Activated T-helper 1 cell treated with Interleukin-2 at 50 U/mL for 16 hours (primary cell): ENCODE measurements around the gene CNKSR3.

Experiments
- DNase-seq: peaks from one replicate; pipeline ENCODE4 v3.0.0-alpha.2; 2020; ENCODE audit warnings: low read depth

Gene CNKSR3

DNA sequence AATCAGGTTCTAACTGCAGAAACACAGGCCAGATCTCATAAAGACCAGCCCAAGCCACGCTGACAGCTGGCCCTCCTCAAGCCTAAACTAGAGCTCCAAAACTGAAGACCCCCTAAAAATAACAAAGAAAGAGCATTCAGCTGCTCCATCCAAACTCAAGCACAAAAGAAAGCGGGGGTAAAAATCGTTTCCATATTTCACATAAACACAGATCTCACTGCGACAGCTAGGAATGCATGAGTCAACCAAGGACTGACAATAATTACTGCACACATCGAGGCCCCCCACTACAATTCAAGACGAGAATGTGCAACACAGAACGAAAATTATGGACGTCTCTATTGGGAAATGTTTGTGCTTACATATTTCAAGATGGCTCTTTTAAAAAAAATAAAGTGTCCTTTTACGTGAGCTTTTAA is 31.1 kb downstream of the CNKSR3 start:
- DNase-seq = no peak

GRCh38 chr6:154478701-154479060 is 31.8 kb downstream of the CNKSR3 start:
- DNase-seq = no peak

DNA sequence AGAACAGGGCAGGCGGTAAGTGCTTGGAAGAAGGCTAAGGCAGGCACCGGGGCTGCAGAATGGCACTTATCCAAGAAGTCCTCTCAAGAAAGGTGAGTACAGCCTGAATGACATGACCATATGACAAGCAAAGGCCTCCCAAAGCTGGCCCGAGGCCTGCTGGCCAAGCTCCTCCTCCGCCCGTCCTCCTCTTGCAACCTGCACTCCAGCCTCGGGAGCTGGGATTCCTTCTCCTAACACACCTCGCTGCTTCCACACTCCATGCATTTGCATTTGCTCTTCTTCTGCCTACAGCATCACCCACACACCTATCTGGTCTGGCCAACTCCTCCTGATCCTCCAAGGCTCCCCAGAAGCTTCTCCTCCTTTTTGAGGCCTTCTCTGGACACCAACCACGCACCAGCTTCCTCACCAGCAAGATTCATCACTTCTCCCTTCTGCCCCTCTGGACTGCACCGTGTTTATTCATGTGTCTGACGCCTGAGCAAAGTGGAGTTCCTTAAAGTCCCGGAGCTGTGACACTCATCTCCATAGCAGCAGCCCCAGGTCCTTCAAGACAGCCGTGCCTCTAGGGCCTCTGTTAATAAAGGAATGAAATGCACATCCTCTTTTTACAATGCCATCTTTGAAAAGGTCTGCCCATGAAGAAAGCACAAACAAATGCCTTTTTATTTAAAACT is 32.3 kb downstream of the CNKSR3 start:
- no peak for DNase-seq

DNA sequence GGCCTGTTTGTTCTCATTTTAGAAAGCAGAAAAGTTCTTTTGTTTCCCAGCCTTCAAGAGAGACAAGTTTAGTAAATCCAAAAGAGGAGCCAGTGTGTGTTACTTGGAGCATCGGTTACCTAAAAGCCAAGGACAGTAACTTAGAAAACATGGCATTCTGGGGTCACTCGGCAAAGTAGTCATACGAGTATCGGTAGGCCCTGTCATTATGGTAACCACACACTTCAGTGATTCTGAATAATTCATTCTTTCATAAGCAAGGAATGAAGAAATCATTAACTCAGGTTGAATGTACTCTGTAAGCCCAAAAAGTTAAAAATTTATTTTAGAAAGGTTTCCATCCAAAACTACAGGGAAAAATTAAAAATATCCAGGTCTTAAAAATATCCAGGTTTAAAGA is 34.0 kb downstream of the CNKSR3 start:
- DNase-seq = no peak

DNA sequence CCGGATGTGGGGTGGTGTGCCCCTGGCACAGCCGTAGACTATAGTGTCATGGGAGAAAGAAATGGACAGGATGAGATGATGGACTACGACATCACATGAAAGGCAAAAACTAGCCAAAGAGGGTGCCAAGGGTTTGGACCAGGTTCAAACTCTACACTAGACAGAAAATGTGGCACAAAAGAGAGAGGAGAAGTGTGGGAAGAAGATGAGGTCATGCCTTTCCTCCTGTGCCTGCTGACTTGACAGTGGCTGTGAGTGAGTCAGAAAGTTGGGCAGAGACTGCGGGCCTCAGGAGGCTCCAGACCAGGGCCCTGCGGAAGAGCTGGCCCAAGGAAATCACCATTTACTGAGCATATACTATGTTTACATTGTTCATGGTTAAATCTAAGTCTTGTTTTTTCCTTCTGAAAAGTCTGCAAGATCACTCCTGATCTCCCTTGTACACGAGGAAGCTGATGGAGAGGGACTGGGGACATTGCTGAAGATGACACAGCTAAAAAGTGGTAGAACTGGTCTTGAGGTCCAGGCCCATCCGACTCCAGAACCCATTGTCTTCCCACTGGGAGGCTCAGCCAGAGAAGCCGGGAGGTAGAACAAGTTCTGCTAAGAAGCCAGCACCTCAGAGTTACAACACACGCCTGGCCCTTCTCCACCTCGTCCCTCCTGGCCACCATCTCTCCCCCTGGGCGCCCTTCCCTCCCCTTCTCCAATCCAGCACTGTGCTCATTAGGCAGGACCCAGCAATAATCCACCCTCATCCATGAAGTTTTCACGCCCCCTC is 35.6 kb downstream of the CNKSR3 start:
- no peak for DNase-seq

GRCh38 chr6:154473324-154473723 is 37.2 kb downstream of the CNKSR3 start:
- DNase-seq = no peak

DNA sequence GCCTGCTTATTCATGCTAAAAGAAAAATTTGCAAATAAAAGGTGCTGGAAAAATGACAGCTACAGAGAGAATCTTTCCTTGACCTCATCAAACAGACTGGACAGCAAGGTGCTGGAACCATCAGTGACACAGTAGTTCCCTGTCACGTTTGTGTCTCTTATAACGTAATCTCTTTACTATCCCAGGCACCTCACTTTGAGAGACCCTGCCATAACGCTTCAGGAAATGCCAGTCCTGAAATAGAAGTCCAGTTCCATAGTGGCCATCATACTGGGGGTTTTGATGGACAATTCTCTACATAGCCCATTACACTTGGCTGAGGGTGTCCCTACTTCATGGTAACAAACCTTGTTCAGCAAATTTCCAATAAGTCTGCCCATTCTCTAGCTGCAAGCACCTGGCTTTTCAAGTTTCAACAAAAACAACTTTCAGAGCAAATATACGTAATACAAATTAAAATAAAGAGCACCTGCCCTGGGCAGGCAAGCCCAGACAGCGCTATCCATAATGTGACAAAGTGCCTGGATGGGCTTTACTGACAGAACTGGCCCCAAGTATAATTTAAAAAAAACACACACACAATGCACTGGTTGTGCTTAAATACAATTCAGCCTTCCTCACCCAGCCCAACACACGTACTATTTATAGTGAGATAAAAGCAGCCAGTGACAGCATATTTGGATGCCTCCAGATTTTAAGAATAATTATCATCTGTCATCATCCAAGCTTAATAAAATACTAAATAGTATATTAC is 38.7 kb downstream of the CNKSR3 start:
- DNase-seq = no peak

- no peak for DNase-seq
These were observed 41.1 kb downstream of the CNKSR3 start for GRCh38 chr6:154469306-154469935.

- DNase-seq = no peak
These were observed 41.7 kb downstream of the CNKSR3 start for GRCh38 chr6:154468760-154469159.

DNA sequence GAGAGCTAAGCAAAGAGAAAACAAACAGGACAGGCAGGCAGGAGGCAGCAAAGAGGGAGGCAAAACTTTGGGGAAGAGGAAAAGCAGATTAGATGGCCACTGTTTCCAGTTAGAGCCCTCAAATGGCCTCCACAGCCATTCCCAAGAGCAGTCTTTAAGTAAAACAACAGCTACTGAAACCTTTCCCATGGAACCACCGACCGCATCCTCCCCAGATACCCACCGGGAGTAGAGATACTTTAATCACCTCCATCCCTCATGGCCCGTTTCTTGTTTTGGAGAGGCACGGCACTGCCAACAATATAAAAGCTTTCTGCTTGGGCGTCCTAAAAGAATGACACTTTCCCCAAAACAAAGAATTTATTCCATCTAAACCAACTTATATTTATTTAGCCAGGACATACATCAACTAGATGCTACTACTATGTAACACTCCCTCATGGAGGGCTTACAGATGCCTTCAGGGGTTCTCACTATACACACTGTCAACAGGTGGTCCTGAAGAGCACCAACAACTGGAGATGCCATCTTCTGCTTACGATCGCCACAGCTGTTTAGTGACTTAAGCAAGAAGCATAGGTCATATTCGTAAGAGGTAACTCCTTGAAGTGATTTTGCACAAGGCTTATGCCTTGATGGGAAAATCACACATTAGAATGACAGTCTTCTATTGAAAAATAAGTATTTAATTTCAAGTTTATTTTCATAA is 43.4 kb downstream of the CNKSR3 start:
- DNase-seq = no peak

GRCh38 chr6:154466139-154466538 is 44.3 kb downstream of the CNKSR3 start:
- no peak for DNase-seq

- DNase-seq = no peak
These were observed 46.7 kb downstream of the CNKSR3 start for GRCh38 chr6:154463573-154464419.

DNA sequence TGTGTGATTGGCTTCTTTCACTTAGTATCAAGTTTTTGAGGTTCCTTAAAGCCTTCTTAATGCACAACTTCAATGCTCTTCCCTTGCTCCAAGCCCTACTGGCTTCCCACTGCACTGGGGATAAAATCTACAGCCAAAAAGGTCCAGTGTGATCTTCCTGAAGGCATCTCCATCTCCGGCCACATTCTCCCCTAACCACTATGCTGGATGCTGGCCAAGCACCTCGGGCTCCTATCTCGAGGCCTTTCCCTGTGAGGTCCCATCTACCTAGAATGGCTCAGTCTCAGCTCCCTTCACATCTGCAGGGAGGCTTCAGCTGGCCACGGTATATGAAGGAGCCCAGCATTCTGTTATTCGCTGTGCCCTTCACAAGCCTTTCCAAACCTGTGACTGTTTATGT is 48.1 kb downstream of the CNKSR3 start:
- DNase-seq = no peak

- no peak for DNase-seq
These were observed 49.1 kb downstream of the CNKSR3 start for GRCh38 chr6:154461348-154461747.

DNA sequence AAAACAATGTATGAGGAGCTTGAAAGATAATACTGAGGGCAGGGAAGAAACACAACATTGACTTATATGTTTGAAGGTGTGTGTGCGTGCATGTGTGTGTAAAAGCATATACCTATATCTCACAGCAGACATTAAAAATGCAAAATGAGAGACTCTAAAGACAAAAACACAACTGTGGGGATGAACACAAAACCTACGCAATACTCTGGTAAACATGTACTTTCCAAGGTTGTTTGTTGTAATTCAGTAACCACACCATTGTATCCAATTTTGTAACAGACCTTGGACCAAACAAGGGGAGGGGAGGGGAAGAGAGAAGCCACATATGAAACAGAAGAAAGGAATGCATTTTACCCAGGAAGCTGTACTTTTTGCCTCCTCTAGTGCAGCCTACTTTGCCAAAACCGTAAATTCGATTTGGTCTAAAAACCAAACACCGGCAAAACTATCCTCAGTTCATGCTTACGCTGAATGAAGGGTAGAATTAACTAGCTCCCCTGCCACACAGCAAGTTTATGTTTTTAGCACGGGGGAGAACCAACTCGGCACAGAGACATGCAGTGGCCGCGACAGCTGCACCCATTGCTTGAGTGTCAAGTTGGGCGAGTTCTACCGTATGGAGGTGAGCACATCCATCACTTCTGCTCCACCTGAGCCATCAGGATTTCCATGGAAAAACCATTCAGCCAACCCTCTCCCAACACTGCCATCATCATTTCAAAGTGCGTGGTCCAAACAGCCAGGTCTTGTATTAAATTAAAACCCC is 50.0 kb downstream of the CNKSR3 start:
- no peak for DNase-seq

DNA sequence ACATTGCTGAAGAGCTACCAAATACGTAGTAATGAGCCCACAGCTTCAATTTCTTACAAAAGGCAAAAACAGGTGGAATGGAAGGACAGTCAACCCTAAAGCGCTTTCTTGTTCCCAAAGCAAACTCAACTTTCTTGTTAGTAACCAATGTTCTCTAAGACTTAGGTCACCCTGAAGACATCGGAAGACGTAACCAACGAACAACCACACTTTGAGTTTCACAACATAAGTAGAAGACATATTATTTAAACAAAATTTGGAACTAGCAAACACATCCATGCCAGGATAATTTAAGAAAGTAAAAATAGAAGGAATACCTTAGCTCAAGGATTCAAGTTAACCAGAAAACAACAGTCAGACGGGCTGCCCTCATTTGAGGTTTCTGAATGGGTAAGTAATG is 51.0 kb downstream of the CNKSR3 start:
- DNase-seq = no peak

DNA sequence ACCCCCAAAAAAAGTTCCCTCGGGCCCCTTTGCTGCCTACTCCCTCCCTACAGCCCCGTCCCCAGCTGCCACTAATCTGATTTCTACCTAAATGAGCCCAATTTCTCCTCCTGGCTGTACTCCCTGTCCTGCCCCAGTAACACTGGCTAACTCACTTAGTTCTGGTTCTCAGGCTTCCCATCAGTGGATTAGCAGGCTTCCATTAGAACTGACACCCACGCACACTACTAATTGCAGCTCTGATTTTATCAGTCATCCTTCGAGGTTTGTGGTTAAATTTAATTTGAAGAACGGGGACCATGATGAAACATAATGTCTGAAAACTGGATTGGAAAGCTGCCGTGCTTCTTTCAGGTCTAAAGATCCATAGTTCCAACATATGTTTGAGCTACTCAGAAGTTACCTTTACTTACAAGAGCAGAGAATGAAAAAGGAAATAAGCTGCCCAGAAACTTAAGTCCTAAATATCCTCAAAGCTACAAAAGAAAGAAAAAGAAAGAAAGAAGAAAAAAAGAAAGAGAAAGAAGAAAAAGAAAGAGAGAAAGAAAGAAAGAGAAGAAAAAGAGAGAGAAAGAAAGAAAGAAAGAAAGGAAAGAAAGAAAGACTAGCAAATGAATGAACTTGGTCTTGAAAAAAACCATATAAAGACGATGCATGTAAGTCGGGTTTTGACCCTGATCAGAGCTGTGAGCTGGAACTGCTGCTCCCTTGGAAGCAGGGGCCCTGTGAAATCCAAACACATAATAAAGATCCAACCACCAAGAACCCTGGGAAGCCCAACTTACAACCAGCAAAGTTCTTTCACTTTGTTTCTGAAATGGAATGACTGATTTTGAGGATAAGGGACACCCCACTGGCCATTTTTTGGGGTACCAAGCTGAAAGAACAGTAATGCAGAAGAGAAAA is 51.7 kb downstream of the CNKSR3 start:
- no peak for DNase-seq

DNA sequence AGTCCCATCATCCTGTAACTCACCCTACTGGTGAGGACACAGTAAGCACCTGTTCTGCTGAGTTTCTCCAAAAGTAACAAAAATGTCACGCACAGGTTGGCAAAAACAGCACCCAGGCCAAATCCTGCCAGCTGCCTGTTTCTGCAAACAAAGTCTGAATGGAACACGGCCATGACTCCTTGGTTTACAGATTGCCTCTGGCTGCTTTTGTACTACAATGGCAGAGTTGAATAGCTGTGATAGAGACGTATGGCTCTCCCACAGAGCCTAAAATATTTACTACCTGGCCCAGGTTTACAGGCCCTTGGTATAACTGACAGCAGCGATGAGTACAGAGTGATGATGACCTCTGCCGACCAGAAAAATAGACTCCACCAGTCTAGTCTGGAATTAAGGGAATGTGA is 52.6 kb downstream of the CNKSR3 start:
- no peak for DNase-seq

DNA sequence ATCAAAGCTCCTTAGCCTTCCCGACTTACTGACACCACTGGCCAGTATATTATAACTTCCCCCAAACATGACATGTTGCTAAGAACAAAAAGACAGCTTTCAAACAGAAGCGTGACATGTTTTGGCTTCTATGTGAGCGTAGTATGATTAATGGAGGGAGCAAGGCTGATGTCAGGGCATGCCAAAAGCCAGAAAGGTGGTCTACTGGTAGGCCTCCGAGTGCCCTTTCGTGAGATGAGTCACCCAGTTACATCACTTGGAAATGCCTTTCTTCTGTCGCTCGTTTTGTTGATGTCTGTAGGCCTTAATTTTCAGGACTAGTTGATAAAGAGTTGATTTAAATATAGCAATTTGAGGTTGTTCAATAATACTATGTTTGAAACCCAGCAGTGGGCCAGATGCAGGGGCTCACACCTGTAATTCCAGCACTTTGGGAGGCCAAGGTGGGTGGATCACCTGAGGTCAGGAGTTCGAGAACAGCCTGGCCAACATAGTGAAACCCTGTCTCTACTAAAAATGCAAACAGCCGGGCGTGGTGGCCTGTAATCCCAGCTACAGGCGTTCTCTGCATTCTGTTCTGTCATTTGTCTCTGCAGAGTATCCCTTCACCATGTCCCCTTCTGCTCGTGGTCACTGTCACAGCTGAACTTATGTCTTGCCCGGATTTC is 53.3 kb downstream of the CNKSR3 start:
- no peak for DNase-seq
